CD4-positive, alpha-beta T cell treated with Interferon gamma for 1 hour (primary cell): ENCODE results near the gene DLG5.

Source experiments
- DNase-seq: peaks from one replicate; pipeline ENCODE4 v3.0.0-alpha.2; 2020

DLG5 gene

DNA sequence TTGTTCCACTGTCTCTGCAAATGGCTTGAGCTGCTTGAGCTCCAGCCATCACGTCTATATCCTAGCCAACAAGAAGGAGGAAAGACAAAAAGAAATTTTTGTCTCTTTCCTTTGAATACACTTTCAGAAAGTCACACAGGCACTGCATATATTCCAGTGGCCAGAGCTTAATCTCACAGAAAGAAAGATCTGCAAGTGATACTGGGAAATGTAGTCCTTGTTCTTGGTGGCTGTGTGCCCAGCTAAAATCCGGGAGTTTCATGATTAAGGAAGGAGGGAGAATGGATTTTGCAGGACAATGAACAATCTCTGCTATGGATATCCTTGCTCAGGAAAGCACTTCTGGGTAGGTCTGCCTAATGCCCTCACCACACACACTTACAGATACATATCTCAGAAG lies 19.5 kb upstream of the DLG5 start:
- no peak for DNase-seq

DNA sequence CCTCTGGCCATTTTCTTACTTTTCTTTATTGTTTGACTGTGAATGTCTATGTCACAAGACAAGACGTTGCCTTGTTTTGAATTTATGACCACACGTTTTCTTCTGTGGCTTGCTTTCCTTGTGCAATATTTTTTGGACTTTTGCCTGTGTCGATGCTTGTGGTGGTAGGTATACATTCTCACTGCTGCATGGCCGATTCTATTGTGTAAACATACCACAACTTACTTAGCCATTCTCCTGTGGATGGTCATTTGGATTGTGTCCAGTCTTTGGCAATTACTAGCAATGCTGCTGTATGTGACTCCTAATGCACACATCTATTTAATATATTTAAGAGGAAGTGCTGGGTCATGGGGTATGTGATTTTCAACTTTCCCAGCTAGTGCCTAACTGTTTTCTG lies 18.0 kb upstream of the DLG5 start:
- DNase-seq, result no peak

DNA sequence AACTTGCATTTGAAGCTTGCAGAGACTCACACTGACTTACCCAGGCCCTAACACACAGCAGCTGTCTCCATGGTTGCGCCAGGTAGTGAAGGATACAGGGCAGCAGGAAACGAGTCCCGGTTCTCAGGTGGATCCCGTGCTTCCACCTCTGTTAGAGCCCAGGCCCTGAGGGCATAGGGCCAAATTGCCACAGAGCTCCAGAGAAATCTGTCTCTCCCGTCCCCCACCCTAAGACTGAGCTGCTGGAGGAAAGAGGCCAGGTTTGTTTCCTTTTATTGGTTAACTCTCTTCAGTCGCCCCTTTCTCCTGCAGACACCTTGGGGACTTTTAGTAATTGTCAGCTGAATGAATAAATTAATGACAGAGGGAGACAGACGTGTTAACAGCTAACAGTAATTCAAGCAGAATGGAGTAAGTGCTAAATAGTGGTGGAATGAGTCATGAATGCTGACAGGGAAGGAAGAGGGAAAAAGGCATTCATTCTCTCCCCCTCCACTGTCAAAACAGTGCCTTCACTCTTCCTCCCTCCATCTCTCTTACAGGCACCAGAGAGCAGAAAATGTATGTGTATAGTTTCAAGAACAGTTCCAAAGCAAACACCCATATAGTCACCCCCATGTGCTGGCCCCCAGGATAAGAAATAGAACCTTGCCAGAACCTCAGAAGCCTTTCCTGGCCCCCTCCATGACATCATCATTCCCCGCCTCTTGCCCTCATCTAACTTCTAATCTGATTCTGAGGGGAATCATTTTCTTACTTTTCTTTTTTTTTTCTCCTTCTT lies 16.8 kb upstream of the DLG5 start:
- DNase-seq, result no peak

DNA sequence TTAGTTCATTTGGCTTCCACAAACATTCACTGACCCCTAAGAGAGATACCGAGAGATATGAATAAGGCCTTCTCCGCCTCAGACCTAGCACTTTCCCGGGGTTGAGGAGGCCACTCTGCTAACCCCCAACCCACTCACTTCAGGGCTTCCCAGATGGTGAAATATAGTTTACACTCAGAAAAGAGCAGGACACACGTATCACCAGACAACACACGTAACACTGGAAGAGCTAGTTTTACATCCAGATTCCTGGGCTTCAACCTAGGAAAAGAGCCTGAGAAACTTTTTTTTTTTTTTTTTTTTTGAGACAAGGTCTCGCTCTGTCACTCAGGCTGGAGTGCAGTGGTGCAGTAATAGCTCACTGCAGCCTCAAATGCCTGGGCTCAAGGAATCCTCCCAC lies 15.2 kb upstream of the DLG5 start:
- no peak for DNase-seq

DNA sequence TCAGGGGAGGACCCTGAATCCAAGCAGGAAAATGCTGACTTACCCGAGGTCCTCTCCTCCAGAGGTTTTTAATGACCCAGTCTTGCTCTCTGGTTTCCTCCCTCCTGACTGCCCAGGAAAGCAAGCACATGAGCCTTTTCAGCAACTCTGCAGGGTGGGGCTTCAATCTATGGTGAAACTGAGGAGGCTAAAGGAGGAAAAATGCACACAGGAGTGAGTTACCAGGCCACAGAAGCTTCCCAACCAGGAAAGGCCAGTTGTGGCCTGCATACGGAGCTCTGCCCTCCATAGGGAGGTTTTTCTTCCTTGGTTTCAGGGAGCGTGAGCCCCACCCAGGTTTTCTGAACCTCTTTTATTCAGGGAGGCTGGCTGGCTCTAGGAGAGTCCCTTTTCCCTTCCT lies 14.1 kb upstream of the DLG5 start:
- no peak for DNase-seq

DNA sequence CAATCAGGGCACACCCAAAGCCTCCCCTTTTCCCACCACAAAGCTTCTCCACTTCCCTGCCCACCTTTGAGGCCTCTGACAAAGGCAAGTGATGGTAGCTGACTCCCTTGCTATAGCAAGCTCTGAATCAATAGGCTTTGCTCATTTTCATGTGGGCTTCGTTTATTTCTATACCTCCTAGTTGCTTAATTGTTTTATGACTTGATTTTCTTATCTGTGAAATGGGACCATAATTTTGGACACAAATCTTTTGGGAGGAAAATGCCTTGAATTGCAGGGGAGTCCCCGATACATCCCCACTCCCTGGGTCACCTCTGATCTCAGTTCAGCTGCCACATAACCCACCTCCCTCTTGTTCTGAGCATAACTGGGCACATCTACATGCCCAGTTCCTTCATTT lies 13.7 kb upstream of the DLG5 start:
- no peak for DNase-seq

DNA sequence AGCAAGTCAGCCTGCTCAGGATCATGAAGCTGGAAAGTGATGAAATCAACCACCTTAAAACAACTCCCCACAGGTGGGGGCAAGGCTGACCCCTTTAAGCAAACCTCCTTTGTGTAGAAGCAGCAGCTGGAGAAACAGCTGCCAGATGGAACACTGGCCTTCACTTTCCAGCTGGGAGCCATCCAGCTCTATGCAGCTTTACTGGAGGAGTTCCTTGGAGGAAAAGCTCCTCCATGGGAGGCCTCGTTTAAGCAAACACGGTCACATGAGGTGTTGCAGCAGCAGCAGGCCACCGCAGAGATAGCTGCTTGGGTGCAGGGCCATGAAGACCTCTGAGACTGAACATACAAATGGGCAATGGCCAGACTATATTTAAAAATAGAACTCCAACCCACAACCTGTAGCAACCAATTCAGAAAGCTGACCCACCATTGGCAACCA lies 13.0 kb upstream of the DLG5 start:
- DNase-seq, result no peak

DNA sequence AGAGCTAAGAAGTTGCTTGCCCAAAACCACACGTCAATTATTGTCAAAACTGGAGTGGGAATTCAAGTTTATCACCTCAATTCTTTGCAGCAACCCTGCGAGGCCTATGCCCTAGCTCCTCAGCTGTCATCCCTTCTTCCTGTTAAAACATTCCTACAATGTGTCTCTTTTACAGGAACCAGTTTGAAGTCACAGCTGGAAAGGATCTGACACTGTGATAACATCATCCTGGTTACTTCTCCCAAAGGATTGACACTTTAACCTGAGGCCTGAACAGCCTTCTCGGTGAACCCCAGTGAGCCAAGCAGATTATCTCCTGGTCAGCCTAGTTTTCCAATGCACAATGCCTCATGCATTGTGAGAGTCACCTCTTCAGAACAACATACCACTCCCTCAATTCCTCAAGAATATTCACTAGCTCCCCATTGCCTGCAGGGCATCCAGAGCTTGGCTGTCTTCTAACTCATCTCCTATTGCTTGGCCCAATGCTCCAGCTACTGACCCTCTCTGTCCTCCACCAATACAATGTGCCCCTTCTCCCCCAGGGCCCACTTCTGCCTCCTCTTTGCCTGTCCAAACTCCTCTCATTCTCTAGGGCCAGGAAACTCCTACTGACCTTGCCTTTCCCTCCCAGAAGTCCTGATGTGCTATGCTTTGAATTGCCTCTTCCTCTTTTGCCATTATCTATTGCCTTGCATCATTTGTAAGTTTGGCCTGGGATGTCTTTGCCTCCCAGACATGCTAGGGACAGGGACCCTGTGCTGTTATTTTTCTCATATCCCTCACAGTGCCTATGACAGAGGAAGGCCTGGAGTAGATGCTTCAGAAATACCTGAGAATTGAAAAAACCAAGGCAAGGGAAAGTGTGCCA lies 10.4 kb upstream of the DLG5 start:
- DNase-seq, result no peak

DNA sequence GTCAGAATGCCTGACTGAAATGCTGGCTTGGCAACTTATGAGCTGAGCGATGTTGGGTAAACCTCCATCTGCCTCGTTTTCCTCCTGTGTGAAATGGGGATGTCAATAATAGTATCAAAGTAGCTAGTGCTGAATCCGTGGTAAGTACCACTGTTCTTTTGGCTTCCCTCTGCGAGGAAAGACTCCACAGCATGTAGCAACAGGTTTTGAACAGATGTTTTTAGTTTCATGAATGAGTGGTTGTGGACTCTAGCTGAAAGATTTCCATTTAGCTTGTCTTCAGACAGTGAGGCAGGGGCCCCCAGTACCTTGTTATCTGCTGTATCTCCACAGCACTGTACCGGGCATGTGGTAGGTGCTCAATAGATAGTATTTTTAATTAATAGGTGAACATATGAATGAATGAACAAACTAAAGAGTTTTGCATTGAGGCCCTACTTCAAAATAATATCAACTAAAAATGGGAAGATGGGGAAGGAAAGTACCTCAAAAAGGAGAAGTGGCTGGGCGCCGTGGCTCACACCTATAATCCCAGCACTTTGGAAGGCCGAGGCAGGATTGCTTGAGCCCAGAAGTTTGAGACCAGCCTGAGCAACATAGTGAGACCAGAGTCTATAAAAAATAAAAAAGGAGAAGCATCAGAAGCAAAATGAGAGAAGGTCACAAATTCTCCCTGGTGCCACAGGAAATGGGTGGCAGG lies 5.6 kb upstream of the DLG5 start:
- DNase-seq, result no peak

DNA sequence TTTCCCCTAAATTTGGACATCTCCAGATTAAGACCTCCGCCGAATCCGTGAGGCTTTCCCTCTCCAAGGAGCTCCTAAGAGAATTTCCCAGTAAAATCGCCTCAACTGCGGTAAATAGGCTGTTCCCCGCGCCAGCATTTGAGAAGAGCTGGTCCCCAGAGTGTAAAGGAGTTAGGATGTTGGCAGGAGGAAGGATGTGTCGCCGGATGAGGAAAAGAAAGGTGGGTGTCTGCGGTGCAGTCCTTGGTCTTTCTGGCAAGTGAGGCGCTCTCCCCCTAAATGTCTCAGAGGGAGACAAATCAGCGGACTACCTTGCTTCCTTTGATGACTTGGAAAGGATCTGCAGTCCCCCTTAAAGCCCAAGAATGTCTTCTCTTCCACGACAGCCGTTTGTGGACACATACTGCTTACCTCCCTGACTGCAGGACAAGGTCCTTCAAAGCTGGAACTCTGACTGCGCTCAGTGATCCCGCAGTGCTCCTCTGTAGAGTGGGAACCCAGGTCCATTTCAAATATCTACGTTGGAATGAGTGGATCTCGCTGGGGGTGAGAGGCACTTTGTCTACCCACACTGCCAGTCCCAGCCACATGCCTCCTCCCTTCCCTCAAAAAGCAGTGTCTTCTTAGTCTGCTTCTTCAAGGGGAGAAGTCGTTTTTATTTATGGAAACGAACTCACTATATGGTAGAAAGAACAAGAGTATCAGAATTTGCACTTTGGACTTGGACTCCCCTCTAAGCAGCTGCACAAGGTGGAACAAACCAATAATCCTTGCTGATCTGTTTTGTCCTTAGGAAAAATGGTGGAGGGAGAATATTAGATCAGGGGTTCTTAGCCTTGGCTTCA lies 1.1 kb upstream of the DLG5 start:
- no peak for DNase-seq

DNA sequence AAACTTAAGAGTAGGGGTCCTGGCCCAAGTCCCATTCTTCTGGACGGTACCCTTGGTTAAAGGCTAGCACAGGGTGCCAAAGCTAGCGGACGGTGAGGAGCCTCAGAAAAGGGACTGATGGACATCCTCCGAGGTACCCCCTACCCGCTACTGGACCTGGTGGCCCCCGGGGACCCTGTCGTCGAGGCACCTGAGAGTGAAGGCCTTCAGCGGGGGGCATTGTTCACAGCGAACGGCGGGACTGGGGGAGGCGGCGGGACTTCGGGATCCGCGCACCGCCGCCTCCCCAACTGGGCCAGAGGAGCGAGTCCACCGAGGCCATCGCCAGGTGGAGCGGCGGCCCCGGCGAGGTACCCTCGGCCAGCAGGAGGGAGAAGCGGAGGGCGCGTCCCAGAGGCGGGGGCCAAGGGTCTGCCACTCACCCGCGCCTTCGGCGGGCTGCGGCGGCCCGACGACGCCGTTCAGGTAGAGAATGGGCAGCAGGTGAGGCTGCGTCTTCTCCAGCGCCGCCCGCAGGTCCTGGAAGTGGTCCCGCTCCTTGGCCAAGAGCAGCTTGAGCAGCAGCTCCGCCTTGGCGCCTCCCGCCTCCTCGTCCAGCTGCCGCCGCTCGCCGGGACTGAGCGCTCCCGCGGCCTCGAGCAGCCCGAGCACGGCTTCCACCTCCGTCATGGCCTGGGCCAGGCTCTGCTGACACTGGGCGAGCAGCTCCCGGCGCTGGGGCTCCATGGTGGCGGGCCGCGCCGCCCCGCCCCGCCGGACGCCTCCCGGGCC lies 575 bp downstream of the DLG5 start:
- DNase-seq, result peak; percentile 9

DNA sequence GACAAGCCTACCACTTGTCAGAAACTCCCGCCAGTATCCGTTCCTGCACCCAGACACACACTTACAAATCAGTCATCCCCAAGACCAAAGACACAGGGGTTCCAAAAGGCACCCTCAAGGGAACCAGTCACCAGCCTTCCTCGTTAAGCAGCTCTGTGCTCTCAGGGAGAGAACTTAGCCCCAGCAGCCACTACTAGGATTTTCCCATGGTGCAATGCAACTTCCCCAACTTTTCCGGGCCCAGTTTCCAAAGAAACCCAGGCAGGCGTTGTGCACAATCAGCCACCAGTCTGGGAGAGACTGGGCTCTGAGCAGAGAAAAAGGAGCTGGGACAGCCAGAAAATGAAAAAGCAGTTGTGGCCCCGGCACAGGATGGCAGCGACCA lies 1.2 kb downstream of the DLG5 start:
- DNase-seq, result no peak

DNA sequence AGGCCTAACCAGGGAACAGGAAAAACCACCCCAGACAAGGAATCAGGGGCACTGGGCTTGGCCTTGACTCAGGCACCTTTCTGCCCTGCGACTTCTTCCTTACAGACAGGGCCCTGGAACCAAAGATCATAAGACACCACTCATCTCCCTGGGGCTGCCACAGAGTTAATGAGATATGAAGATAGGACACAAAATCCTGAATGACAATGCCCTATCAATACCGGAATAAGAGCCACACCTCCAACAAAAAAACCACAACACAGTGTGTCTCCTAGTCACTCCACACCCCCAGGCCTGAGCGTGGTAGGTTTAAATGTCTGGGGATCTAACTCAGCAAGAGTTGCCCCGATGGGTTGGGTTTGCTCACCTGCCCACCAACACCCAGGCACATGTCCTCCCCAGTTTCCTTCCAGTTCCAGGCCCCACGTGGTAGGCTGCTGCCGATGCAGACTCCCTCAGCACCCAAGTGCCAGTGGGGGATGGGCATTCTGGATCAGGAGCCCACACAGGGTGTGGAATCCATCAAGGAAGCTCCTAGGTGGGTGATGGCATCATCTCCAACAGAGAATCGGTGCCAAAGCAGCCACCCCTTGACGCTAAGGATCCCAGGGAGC lies 3.9 kb downstream of the DLG5 start:
- DNase-seq, result no peak

DNA sequence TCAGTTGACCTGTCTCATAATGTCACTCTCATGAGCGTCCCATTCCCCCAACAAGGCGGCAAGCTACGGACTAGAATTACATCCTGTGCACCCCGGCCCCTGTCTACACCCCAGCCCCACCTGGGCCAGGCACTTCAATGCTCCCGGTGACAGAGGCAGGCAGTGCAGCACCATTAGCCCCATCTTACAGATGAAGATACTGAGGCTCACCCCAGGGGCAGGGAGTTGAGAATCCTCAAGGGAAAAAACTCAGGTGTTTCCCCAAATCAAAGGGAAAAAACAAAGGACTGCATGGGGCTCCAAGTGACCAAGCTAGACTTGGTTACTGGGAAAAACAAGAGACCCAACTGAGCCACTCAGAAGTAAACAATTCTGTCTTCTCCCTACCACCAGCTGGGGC lies 4.5 kb downstream of the DLG5 start:
- no peak for DNase-seq

DNA sequence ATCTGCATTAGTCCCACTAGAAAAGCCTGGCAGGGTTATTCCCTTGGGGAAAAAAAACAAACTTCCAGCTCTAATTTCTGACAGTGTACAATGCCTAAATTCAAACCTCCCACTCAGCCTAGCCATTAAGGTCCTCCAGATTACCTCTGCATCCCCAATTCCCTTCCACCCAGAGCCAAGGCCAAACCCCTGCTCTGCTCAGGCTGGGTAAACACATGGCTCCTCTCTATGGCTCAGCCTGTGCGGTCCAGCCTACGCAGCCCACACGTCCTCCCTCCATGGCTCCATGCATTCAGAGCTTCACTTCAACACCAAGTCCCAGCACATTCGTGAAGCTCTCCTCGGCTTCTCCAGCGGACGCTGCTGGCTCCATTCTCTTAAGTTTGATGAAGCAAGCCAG lies 5.2 kb downstream of the DLG5 start:
- no peak for DNase-seq

DNA sequence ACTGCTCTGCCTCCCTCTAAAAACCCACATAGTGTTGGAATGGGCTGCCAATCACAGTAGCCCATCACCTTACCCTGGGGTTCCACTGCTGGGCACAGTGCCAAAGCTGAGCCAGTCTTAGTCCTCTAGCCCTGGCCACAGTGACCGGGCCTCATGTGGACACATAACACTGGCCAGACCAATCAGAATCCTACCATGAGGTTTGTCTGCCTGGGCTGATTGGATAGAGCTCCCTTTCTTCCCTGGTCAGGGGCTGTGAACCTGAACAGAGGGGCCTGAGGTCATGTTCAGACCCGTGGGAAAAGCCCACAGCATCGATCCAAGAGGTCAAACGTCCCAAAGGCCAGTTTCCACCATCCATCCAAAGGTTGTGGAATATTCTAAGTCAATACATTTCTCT lies 6.1 kb downstream of the DLG5 start:
- no peak for DNase-seq

DNA sequence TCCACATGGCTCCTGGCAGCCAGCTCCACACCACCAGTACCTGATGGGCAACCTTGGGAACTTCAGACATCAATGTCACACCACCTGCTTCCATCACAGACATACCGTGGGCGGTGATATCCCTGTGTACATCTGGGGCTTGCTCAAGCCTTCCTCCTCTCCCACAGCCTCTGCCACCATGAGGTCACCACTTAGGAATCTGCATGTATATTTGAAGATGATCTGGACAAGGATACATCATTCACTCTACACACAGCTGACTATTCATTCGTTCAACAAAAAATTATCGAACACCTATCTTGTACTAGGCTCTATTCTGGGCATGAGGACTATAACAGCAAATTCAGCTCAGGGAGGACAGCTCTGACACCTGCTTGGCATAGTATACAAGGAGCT lies 6.8 kb downstream of the DLG5 start:
- no peak for DNase-seq

DNA sequence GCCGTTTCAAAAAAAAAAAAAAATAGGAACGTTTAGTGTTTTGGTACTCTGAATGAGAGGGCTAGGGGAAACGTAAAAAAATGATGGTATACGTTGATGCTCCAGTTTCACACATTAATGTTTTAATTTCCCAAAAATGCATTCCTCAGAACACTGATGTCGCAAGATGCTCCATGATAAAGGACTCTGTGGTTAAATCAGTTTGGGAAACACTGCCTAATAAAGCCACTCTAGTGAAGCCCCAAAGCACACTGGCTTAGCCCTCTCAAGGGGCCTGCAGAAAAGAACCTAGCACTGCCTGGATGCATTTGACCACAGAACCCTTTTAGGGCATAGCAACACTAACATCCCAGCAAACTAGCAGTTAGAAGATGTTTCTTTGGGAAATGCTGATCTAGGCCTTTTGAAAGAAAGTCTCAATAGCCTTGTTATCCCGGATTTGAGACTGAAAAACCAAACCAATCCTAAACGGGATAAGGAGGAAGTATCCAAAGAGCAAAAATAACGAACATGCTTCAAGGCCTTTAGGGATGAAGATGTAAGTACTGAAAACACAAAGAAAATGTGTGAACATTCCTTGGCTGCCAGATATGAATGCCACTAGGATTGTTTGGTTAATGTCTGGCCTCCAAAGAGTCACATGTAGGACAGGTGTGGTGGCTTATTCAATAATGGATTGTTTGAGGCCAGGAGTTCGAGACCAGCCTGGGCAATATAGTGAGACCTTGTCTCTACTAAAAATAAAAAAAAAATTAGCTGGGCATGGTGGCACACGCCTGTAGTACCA lies 11.0 kb downstream of the DLG5 start:
- DNase-seq, result no peak

DNA sequence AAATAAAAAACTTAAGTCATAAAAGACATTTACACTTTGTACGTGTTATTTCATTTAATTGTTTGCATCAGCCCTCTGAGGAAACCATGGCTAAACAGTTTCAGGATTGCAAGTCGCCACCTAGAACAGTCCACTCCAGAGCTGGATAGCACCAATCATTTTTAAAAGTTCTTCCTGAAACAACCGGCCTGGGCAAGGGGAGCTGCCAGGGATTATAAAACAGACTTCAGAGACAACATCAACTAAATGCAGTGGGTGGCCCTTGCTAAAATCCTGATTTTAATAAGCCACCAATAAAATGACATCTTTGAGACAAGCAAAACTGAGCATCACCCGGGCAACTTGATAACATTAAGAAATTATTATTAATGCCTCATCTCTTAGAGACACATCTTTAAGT lies 13.5 kb downstream of the DLG5 start:
- DNase-seq, result no peak

DNA sequence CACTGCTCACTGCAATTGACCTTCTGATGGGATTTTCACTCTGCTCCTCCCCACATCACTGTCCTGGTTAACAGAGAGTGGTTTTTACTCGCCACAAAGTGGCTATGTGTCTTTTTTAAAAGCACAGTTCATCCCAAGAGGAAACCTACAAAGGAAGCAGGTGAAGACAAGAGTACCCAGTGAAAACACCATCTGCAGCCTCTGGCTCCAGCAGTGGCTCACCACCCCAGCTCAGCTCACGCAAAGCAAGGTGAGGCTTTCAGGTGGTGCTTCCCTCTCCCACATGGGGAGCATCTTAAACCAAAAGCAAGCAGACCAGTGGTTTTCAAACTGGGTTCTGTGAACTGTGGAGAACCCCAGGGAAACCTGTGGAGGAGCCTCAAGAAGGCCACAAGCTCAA lies 14.0 kb downstream of the DLG5 start:
- no peak for DNase-seq
